GM20431 (cell line): ENCODE results near the gene MTHFD1.

ENCODE experiments used
- in situ Hi-C: fragments of 300-500 bp; cut with MseI, MboI; formaldehyde crosslinking; loops from one replicate; pipeline ENCODE4 v1.15.0; 2020; ENCODE audit warnings: low sequenced_read_pairs; ENCODE audit not compliant: unreplicated experiment

The MTHFD1 gene

DNA sequence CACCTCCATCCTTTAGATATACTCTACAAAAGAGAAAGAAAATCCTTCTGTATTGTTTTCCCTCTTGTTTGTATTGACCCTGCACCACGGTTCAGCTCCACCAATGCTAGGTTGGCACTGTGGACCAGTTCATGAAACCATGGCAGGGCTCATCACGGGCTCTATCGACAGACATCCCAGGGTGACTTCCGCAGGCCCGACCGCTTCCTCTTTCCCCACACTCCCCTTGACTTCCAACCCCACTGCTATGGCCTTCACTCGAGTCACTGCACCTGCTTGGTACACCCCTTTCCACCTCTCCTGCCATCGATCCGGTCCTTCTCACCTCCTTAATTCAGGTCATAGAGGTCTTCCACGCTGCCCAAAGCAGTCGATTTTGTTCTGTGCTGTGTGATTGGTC lies 56.0 kb downstream of the MTHFD1 start:
- in situ Hi-C loops, result no loop called here

GRCh38 chr14:64444984-64445845 lies 57.1 kb downstream of the MTHFD1 start:
- in situ Hi-C loops, result no loop called here

DNA sequence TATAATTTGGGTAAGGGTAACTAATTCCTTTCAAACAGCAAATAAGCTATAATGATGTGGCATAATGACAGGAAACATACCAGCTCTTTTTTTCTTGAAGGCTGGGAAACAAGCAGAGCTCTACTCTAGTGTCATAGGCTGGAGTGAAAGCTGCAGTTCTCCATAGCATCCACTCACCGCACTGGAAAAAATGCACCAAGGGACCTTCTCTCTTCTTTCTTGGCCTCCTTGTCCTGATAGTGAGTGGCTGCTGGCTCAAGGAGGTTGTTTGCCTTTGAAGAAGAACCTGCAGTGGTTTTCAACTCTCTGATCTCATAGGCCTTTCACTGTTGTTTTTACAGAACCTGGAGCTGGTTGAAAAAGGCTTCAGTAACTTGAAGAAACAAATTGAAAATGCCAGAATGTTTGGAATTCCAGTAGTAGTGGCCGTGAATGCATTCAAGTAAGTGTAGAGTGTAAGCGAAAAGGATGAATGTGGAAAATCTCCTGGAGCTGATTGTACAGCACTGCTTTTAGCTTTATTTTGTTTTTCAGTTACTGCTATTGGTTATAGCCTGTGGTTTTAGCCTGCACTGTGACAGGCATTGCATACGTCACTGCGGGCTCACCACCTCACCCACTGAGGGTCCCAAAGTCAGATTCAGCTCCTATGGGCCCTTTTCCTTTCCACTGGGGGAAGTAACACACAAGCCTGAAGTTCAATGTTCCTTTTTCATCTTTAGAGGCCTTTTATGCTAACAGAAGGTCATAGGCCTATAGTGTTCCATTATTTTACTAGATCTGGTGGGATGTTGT lies 59.9 kb downstream of the MTHFD1 start:
- in situ Hi-C loops, result no loop called here

GRCh38 chr14:64450255-64450654 lies 62.1 kb downstream of the MTHFD1 start:
- in situ Hi-C loops, result no loop called here

- in situ Hi-C loops, result no loop called here
Observed at GRCh38 chr14:64454671-64455070, 66.5 kb downstream of the MTHFD1 start.

- in situ Hi-C loops, result no loop called here
Observed at GRCh38 chr14:64459405-64460136, 71.4 kb downstream of the MTHFD1 start.

DNA sequence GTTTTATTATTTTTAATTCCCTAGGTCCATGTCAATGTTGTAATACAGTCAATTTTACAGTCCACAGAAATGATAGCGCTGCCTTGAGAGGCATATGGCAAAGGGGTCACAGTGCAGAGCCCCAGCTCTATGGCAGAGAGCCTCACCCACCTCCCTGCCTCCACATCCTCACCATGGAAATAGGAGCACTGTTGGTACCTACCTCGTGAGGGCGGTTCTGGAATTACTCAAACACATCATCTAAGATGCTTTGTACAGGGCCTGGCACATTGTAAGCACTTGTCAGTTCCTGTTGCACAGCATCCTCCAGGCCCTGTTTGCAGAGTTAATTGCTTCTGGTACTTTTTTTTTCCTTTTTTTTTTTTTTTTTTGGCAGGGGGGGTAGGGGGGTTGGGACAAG lies 73.1 kb downstream of the MTHFD1 start:
- in situ Hi-C loops, result no loop called here

GRCh38 chr14:64463195-64463594 lies 75.0 kb downstream of the MTHFD1 start:
- in situ Hi-C loops, result no loop called here

- in situ Hi-C loops, result no loop called here
Observed at GRCh38 chr14:64463873-64464272, 75.7 kb downstream of the MTHFD1 start.

- in situ Hi-C loops, result no loop called here
Observed at GRCh38 chr14:64464651-64465050, 76.5 kb downstream of the MTHFD1 start.

- in situ Hi-C loops, result no loop called here
Observed at GRCh38 chr14:64465191-64465822, 77.2 kb downstream of the MTHFD1 start, which contains the start of gene AKAP5. TSS of gene AKAP5 (plus strand) at chr14:64465499. CDS start at chr14:64468395, 2,896 bp downstream.

DNA sequence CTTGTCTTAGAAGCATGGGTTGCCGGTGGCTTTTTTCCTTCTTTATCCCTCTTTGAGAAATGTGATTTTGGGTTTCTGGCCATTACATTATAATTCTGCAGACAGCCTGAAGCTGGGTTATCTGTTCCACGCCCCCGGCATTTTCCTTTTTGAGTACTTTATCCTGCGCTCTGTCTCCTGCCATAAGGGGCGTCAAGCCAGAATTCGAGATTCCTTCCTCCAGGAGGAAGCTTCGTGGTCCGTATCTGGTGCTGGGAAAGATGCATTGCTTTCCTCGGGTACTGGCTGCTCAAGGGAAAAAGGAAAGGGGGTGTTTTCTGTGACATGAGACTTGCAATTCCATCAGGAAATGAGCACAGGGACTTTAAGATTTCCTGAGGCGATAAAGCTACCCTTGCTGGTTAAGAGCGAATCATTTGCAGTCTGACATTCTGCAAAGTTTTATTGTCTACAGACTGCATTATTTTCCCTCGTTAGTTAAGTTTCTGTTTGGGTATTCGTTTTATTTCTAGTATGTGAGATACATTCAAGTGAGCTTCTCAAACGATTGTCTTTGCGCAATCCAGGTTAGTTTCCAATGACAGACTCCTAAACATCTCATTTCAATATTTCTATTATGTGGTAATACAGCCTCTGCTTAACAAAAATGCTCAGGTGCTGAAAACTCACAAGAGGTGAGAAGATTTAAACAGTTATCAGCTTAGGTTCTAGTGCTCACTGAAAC lies 77.8 kb downstream of the MTHFD1 start:
- in situ Hi-C loops, result no loop called here

DNA sequence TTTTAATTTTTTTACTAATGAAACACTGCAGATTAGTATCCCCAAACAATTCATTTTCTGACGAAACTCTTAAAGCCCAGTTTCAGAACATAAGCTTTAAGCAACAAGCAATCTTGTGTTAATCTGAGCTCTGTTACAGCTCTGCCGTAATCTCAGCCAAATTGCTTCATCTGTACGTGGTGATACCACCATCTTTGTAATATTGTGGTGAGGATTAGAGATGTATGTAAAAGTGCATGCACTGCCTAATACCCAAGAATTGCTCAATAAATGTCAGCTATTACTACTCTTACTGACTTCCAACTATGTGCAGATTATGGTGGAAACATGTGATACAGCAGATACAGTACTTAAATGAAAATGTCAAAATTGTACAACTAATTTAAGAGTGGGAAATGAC lies 78.9 kb downstream of the MTHFD1 start:
- in situ Hi-C loops, result no loop called here

DNA sequence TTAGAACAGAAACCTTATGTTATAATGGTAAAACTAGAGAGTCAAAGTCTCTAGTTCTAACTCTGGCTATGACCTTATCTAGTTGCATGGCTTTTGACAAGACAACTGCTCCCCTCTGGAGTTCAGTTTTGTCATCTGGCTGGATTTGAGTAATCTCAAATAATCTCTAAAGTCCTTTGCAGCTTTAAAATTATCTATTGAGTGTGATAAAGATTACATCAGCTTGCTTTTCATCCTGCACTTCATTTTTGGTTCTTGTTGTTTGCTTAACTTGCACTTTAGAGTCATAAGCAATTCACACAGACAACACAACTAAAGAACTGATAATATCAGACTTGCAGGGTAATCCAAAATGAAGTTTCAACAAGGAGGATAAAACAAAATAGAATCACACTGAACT lies 79.4 kb downstream of the MTHFD1 start:
- in situ Hi-C loops, result no loop called here

GRCh38 chr14:64468451-64468850 lies 80.3 kb downstream of the MTHFD1 start:
- in situ Hi-C loops, result no loop called here

- in situ Hi-C loops, result no loop called here
Observed at GRCh38 chr14:64474041-64474440, 85.9 kb downstream of the MTHFD1 start.

DNA sequence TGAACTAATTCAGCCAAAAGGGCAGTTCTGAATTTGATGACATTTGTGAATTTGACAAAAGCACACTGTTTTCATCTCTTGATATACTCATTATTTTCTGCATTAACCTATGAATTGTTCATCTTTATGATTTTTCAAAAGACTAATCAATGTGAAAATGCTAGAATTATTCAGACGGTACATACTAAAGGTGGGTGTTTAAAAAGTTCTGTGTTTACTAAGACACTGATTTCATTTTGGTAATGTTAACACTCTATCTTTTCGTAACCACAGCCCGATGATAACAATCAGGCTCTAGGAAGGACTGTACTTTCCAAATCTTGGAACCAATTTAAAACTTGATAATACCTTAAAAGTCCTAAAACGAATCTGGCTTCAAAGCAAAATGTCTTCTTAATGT lies 86.5 kb downstream of the MTHFD1 start:
- in situ Hi-C loops, result no loop called here

DNA sequence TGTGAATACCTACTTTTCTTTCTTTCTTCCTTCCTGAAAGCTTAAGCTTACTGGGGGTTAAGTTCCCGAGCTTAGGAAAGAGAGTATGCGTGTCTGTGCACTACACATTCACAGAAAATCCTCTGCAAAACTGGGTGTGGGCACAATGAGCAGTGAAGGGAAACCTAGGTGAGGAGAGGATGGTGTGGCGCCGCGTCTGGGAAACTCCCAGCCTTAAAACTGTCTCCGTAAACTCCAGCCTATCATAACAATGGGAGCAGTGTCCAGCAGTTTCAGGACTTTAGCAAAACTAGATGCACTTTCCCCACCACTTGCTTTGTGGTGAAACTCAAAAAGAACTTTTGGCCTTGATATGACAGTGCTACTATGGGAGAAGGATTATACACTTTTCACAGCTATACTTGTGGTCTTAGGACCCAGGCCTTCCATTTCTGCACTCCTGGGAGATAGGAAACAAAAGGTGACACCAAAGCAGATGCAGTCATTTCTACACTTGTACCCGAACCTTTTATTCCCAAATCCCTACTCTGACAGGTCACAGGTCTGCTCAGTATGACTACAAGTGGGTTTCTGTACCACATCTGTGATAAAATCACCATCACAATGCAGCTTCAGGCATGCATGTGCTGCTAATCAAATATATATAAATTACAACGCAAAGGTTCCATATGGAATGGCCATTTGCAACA lies 87.6 kb downstream of the MTHFD1 start:
- in situ Hi-C loops, result no loop called here

- in situ Hi-C loops, result no loop called here
Observed at GRCh38 chr14:64476438-64476837, 88.3 kb downstream of the MTHFD1 start.
